ENCODE results near the gene KCNQ5. TPM values are rescaled to one million over a fixed set of nuclear protein-coding genes. Genes with fewer than 3 reads are reported as not detected.
A peak's percentile ranks its signal among the peaks of the same experiment; 100 is the strongest.

Gene KCNQ5
- total RNA-seq, 1 experiment from 2014 or later = not detected

GRCh38 chr6:72967329-72967728 is 345.5 kb downstream of the KCNQ5 start (continued):
- no peak for TF ChIP-seq REST (IDR thresholded peaks at IDR 0.05; ENCODE audit: low read depth)
- TF ChIP-seq RAD21 (IDR thresholded peaks at IDR 0.05; ENCODE audit: low read depth) = no peak

- Histone ChIP-seq H3K27me3 (ENCODE audit: insufficient read depth, low read length) (no peaks in the 10 kb centered on the region), H3K9ac (ENCODE audit: low read length) (no peak overlapping the region), H4K20me1 (ENCODE audit: insufficient read depth) (no peaks in the 10 kb centered on the region), H3K4me3 (replicated peaks in 1 of 2; ENCODE audit: low read depth in 1 of 2, low read length in 2 of 2) (no peak overlapping the region), H3K27ac (ENCODE audit: low read depth, low read length) (no peak overlapping the region), H3K9me3 (ENCODE audit: control insufficient read depth in 1 of 2, insufficient read depth in 1 of 2, low read depth in 1 of 2, low read length in 2 of 2) (no peaks in the 10 kb centered on the region), H3K9me2 (ENCODE audit: insufficient read depth) (no peaks in the 10 kb centered on the region), H3K36me3 (ENCODE audit: control insufficient read depth in 1 of 2, insufficient read depth in 2 of 2, low read length in 2 of 2) (no peaks in the 10 kb centered on the region), H3K79me2 (ENCODE audit: insufficient read depth, low read length) (no peaks in the 10 kb centered on the region), H2AFZ (ENCODE audit: low read depth, low read length, poor library complexity, severe bottlenecking) (no peak overlapping the region), H3K4me2 (ENCODE audit: low read length) (peak overlapping the region; percentile 13; the same call in 1 of the 2 replicates), H3K4me1 (ENCODE audit: control insufficient read depth in 1 of 2, insufficient read depth in 2 of 2, low read length in 2 of 2) (peaks cover 0 to 9% of the 10 kb centered on the region in 2 experiments; a peak in 1 of 4 replicates)
- TF ChIP-seq FOSL1 (IDR thresholded peaks at IDR 0.05; ENCODE audit: low read depth) = peak; percentile 61
- no peak for TF ChIP-seq MAX (IDR thresholded peaks at IDR 0.05)
- no peak for TF ChIP-seq EZH2 (IDR thresholded peaks at IDR 0.05)
- TF ChIP-seq POLR2AphosphoS5 (IDR thresholded peaks at IDR 0.05; ENCODE audit: low read depth, low read length) = no peak
- TF ChIP-seq ATF3 (IDR thresholded peaks at IDR 0.05) = no peak
- no peak for TF ChIP-seq SIN3A (IDR thresholded peaks at IDR 0.05; ENCODE audit: low read depth)
- TF ChIP-seq EZH2phosphoT487 (IDR thresholded peaks at IDR 0.05; ENCODE audit: borderline replicate concordance) = no peak
- no peak for TF ChIP-seq YY1 (IDR thresholded peaks at IDR 0.05; ENCODE audit: extremely low read depth, insufficient replicate concordance, low read depth, low read length)
- TF ChIP-seq RAD21 (IDR thresholded peaks at IDR 0.05; ENCODE audit: low read depth) = no peak
- TF ChIP-seq POLR2A (IDR thresholded peaks at IDR 0.05; ENCODE audit: borderline replicate concordance, extremely low read depth, insufficient read depth, insufficient read length) = no peak
- TF ChIP-seq CEBPB (IDR thresholded peaks at IDR 0.05; ENCODE audit: low read depth) = no peak
- TF ChIP-seq SP1 (IDR thresholded peaks at IDR 0.05; ENCODE audit: low read depth) = peak; percentile 27; the same call in 1 of the 2 replicates
- TF ChIP-seq JUND (IDR thresholded peaks at IDR 0.05) = peak; percentile 56
- TF ChIP-seq ZNF274 (IDR thresholded peaks at IDR 0.05; ENCODE audit: low read depth, low read length) = no peak
- no peak for TF ChIP-seq SRF (IDR thresholded peaks at IDR 0.05; ENCODE audit: low read depth)
- no peak for TF ChIP-seq TCF7L2 (IDR thresholded peaks at IDR 0.05; ENCODE audit: borderline replicate concordance, extremely low read depth, insufficient read depth, insufficient read length)
- TF ChIP-seq EGR1 (IDR thresholded peaks at IDR 0.05; ENCODE audit: low read depth) = no peak
- TF ChIP-seq CBX3 (IDR thresholded peaks at IDR 0.05; ENCODE audit: low read depth) = no peak
- no peak for TF ChIP-seq ELF1 (IDR thresholded peaks at IDR 0.05; ENCODE audit: borderline replicate concordance, low read depth)
- TF ChIP-seq ZBTB33 (IDR thresholded peaks at IDR 0.05; ENCODE audit: extremely low read depth, insufficient replicate concordance, low read length) = no peak
- TF ChIP-seq ZFX (IDR thresholded peaks at IDR 0.05) = no peak
- POLR2A ChIA-PET = no interaction called here
- peak; percentile 22 for DNase-seq (ENCODE audit: low read depth, low spot score)
- intact Hi-C loops (cut with micrococcal nuclease) = no loop called here
- ATAC-seq = peak; percentile 47; the same call in 1 of the 2 replicates
- BruUV-seq (replicated peaks) = no TSS peak
- RAD21 ChIA-PET (ENCODE audit: low non-redundant PET in 1 of 2, low total read pairs in 2 of 2, uncharacterized antibody in 2 of 2, unreplicated experiment in 2 of 2) = no interaction called here
- CTCF ChIA-PET = no interaction called here
These were observed 346.8 kb downstream of the KCNQ5 start for GRCh38 chr6:72968704-72969103.

Measured in HCT116 (cell line).